ENCODE measurements around the gene TRDMT1. TPM values are rescaled to one million over a fixed set of nuclear protein-coding genes. Genes with fewer than 3 reads are reported as not detected.

The TRDMT1 gene
- total RNA-seq, 2 experiments from 2014 or later, result 10.4 to 12.2 TPM

GRCh38 chr10:17145239-17145638 lies 56.2 kb downstream of the TRDMT1 start:
- H3K9me2 ChIP-seq (ENCODE audit: insufficient read depth, low read length), result no peaks in the 10 kb centered on the region
- no peaks in the 10 kb centered on the region for H3K9me3 ChIP-seq (ENCODE audit: low read length)
- POLR2A ChIA-PET, result no interaction called here
- no peak overlapping the region for H3K27ac ChIP-seq (ENCODE audit: low read depth, low read length, poor library complexity, severe bottlenecking)
- DNase-seq (ENCODE audit: low spot score), result no peak
- no peak for TF ChIP-seq EZH2phosphoT487 (IDR thresholded peaks at IDR 0.05; ENCODE audit: borderline replicate concordance, low read depth, low read length)
- TF ChIP-seq, protein P1, sequence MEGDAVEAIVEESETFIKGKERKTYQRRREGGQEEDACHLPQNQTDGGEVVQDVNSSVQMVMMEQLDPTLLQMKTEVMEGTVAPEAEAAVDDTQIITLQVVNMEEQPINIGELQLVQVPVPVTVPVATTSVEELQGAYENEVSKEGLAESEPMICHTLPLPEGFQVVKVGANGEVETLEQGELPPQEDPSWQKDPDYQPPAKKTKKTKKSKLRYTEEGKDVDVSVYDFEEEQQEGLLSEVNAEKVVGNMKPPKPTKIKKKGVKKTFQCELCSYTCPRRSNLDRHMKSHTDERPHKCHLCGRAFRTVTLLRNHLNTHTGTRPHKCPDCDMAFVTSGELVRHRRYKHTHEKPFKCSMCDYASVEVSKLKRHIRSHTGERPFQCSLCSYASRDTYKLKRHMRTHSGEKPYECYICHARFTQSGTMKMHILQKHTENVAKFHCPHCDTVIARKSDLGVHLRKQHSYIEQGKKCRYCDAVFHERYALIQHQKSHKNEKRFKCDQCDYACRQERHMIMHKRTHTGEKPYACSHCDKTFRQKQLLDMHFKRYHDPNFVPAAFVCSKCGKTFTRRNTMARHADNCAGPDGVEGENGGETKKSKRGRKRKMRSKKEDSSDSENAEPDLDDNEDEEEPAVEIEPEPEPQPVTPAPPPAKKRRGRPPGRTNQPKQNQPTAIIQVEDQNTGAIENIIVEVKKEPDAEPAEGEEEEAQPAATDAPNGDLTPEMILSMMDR (conservative IDR thresholded peaks at IDR 0.05; ENCODE audit: low read length), result no peak
- no peaks in the 10 kb centered on the region for H3K36me3 ChIP-seq (ENCODE audit: insufficient read depth, low read length)
- no peak overlapping the region for H2AFZ ChIP-seq (ENCODE audit: low read length)
- intact Hi-C loops (cut with micrococcal nuclease; ENCODE audit: unreplicated experiment), result no loop called here
- H4K20me1 ChIP-seq (ENCODE audit: insufficient read depth, low read length), result no peaks in the 10 kb centered on the region
- CTCF ChIA-PET (ENCODE audit: unreplicated experiment), result no interaction called here
- H3K4me1 ChIP-seq (ENCODE audit: insufficient read depth, low read length, poor library complexity, severe bottlenecking), result no peaks in the 10 kb centered on the region
- no peak overlapping the region for H3K4me3 ChIP-seq (ENCODE audit: low read depth, low read length, poor library complexity, severe bottlenecking)
- H3K4me2 ChIP-seq (ENCODE audit: low read length), result no peak overlapping the region
- no peaks in the 10 kb centered on the region for H3K79me2 ChIP-seq (ENCODE audit: insufficient read depth, low read depth, low read length)
- no TSS peak for BruUV-seq (replicated peaks)

DNA sequence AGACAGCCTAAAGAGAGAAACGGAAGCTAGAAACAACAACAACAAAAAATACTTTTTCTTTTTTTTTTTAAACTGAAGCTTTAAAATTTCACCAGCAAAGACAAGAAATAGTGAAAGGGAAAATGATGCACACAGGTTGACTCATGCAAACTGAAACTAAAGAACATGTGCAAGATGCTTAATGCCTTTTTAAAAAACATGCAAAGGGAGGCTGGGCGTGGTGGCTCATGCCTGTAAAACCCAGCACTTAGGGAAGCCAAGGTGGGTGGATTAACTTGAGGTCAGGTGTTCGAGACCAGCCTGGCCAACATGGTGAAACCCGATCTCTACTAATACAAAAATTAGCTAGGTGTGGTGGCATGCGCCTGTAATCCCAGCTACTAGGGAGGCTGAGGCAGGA lies 56.7 kb downstream of the TRDMT1 start:
- ChIA-PET POLR2A (interaction anchor here (2.3 kb wide), 1 partner anchor 13 kb away, joined by 7 read pairs; no protein-coding TSS in a partner anchor), CTCF (ENCODE audit: unreplicated experiment) (no interaction called here)
- no TSS peak for BruUV-seq (replicated peaks)
- H3K4me1 ChIP-seq (ENCODE audit: insufficient read depth, low read length, poor library complexity, severe bottlenecking), result no peaks in the 10 kb centered on the region
- no peak for TF ChIP-seq EZH2phosphoT487 (IDR thresholded peaks at IDR 0.05; ENCODE audit: borderline replicate concordance, low read depth, low read length)
- TF ChIP-seq, protein P1 (conservative IDR thresholded peaks at IDR 0.05; ENCODE audit: low read length), result no peak
- no peak overlapping the region for H3K27ac ChIP-seq (ENCODE audit: low read depth, low read length, poor library complexity, severe bottlenecking)
- no peaks in the 10 kb centered on the region for H3K79me2 ChIP-seq (ENCODE audit: insufficient read depth, low read depth, low read length)
- H3K9me3 ChIP-seq (ENCODE audit: low read length), result no peaks in the 10 kb centered on the region
- H2AFZ ChIP-seq (ENCODE audit: low read length), result no peak overlapping the region
- no peak overlapping the region for H3K4me3 ChIP-seq (ENCODE audit: low read depth, low read length, poor library complexity, severe bottlenecking)
- intact Hi-C loops (cut with micrococcal nuclease; ENCODE audit: unreplicated experiment), result no loop called here
- H3K9me2 ChIP-seq (ENCODE audit: insufficient read depth, low read length), result no peaks in the 10 kb centered on the region
- DNase-seq (ENCODE audit: low spot score), result no peak
- H3K36me3 ChIP-seq (ENCODE audit: insufficient read depth, low read length), result no peaks in the 10 kb centered on the region
- H4K20me1 ChIP-seq (ENCODE audit: insufficient read depth, low read length), result no peaks in the 10 kb centered on the region
- no peak overlapping the region for H3K4me2 ChIP-seq (ENCODE audit: low read length)

- Histone ChIP-seq H3K4me2 (ENCODE audit: low read length) (no peak overlapping the region), H3K9me2 (ENCODE audit: insufficient read depth, low read length) (no peaks in the 10 kb centered on the region), H3K9me3 (ENCODE audit: low read length) (no peaks in the 10 kb centered on the region), H3K4me1 (ENCODE audit: insufficient read depth, low read length, poor library complexity, severe bottlenecking) (no peaks in the 10 kb centered on the region), H2AFZ (ENCODE audit: low read length) (no peak overlapping the region), H3K4me3 (ENCODE audit: low read depth, low read length, poor library complexity, severe bottlenecking) (no peak overlapping the region), H3K36me3 (ENCODE audit: insufficient read depth, low read length) (no peaks in the 10 kb centered on the region), H4K20me1 (ENCODE audit: insufficient read depth, low read length) (no peaks in the 10 kb centered on the region), H3K79me2 (ENCODE audit: insufficient read depth, low read depth, low read length) (no peaks in the 10 kb centered on the region), H3K27ac (ENCODE audit: low read depth, low read length, poor library complexity, severe bottlenecking) (no peak overlapping the region)
- BruUV-seq (replicated peaks), result no TSS peak
- POLR2A ChIA-PET, result interaction anchor here (2.3 kb wide), 1 partner anchor 13 kb away, joined by 7 read pairs; no protein-coding TSS in a partner anchor
- DNase-seq (ENCODE audit: low spot score), result no peak
- CTCF ChIA-PET (ENCODE audit: unreplicated experiment), result no interaction called here
- intact Hi-C loops (cut with micrococcal nuclease; ENCODE audit: unreplicated experiment), result no loop called here
- TF ChIP-seq EZH2phosphoT487 (IDR thresholded peaks at IDR 0.05; ENCODE audit: borderline replicate concordance, low read depth, low read length), result no peak
- TF ChIP-seq, protein P1 (conservative IDR thresholded peaks at IDR 0.05; ENCODE audit: low read length), result no peak
Observed at GRCh38 chr10:17144032-17144431, 57.4 kb downstream of the TRDMT1 start.
